Measurements from ENCODE around the gene VPS13C.

- no peak for TF ChIP-seq GATA2 (IDR thresholded peaks at IDR 0.05; ENCODE audit: low read depth, low read length)
- no peak for TF ChIP-seq GATA3 (IDR thresholded peaks at IDR 0.05; ENCODE audit: low read depth, low read length)
Measured at GRCh38 chr15:61849447-61849846, 210.8 kb downstream of the VPS13C start.

Data from SH-SY5Y (cell line).